ENCODE results near the gene LGMN.

The LGMN gene

DNA sequence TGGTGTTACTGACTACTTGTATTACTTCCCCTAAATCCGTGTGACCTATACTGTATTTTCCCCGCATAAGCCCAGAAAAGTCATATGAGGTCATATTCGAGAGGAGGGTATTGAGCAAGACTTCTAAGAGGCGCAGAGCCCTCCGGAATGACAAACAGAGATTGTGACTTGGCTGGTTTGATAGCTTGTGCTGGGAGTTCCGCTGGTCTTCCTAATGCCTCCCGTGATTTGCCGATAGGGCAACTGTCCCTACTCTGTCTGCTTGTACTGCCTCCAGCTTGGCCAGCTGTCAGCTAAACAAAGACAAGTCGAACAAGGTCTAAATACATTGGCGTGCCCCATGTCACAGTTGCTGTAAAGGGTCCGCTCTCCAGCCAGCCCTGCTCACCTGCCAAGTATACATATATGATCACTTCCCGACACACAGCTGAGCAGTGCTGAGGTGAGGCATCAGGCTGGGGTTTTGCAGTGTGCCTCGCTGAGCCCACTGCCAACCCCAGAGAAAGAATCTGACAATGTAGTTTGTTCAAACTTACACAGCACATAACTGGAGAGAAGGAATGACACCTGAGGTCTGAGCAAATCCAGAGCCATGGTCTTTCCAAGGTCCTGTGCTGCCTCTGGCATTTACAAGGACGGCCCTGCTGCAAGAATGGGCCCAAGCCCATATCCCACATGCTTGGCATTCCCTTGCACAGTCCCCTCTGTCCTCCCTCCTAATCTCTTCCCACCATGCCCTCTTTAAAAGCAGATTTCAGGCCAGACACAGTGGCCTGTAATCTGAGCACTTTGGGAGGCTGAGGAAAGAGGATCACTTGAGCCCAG, 23.7 kb downstream of the LGMN start:
- no peak for TF ChIP-seq SIN3A (IDR thresholded peaks at IDR 0.05; ENCODE audit: borderline replicate concordance, insufficient read depth, low read length)
- TF ChIP-seq, protein P1, sequence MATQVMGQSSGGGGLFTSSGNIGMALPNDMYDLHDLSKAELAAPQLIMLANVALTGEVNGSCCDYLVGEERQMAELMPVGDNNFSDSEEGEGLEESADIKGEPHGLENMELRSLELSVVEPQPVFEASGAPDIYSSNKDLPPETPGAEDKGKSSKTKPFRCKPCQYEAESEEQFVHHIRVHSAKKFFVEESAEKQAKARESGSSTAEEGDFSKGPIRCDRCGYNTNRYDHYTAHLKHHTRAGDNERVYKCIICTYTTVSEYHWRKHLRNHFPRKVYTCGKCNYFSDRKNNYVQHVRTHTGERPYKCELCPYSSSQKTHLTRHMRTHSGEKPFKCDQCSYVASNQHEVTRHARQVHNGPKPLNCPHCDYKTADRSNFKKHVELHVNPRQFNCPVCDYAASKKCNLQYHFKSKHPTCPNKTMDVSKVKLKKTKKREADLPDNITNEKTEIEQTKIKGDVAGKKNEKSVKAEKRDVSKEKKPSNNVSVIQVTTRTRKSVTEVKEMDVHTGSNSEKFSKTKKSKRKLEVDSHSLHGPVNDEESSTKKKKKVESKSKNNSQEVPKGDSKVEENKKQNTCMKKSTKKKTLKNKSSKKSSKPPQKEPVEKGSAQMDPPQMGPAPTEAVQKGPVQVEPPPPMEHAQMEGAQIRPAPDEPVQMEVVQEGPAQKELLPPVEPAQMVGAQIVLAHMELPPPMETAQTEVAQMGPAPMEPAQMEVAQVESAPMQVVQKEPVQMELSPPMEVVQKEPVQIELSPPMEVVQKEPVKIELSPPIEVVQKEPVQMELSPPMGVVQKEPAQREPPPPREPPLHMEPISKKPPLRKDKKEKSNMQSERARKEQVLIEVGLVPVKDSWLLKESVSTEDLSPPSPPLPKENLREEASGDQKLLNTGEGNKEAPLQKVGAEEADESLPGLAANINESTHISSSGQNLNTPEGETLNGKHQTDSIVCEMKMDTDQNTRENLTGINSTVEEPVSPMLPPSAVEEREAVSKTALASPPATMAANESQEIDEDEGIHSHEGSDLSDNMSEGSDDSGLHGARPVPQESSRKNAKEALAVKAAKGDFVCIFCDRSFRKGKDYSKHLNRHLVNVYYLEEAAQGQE (IDR thresholded peaks at IDR 0.05; ENCODE audit: insufficient read depth in 1 of 2, low read depth in 2 of 2, low read length in 2 of 2) = no peak
- TF ChIP-seq TAF1 (IDR thresholded peaks at IDR 0.05; ENCODE audit: borderline replicate concordance, insufficient read depth, low read length) = no peak
- TF ChIP-seq FOXP2 (optimal IDR thresholded peaks at IDR 0.05; ENCODE audit: borderline replicate concordance, extremely low read depth, extremely low read length, insufficient read depth) = no peak
- TF ChIP-seq POLR2AphosphoS5 (IDR thresholded peaks at IDR 0.05; ENCODE audit: low read depth, low read length) = no peak

DNA sequence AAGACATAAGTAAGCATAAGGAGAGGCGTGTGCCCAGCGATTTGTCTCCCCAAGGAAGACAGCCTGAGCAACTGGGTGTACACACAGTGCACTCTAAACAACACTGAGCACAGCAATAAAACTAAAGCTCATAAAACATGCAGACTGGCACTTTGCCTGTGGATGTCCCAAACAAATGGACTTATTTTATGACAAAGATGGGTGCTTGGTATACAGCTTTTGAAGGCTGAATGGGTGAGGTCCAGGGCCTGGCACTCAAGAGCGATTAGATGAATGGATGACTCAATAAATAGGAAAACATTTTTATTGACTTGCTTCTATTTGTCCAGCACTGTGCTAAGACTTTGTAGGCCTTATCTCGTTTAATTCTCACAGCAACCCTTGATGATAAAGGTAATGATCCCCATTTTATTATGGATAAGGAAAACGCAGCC, 28.5 kb downstream of the LGMN start:
- TF ChIP-seq SIN3A (IDR thresholded peaks at IDR 0.05; ENCODE audit: borderline replicate concordance, insufficient read depth, low read length) (no peak), FOXP2 (optimal IDR thresholded peaks at IDR 0.05; ENCODE audit: borderline replicate concordance, extremely low read depth, extremely low read length, insufficient read depth) (no peak), TAF1 (IDR thresholded peaks at IDR 0.05; ENCODE audit: borderline replicate concordance, insufficient read depth, low read length) (no peak), POLR2AphosphoS5 (IDR thresholded peaks at IDR 0.05; ENCODE audit: low read depth, low read length) (no peak)
- TF ChIP-seq, protein P1 (IDR thresholded peaks at IDR 0.05; ENCODE audit: insufficient read depth in 1 of 2, low read depth in 2 of 2, low read length in 2 of 2) = no peak

DNA sequence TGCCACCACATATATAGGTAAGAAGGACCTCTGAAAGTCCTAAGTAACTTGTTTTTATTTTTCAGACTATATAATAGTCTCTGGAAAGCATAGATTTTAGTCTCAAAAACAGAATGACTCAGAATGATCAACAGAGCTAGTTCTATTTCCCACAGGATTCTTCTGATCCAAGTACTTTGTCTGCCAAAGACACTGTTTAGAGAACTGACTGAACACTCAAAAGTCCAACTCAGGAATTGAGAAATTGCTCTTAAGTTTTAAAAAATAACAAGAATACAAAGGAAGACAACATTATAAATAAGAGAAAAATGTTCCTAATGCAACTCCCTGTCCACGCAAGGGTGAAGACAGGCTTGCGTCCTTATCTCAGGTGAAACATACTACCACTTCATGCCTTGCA, 29.0 kb downstream of the LGMN start:
- no peak for TF ChIP-seq POLR2AphosphoS5 (IDR thresholded peaks at IDR 0.05; ENCODE audit: low read depth, low read length)
- no peak for TF ChIP-seq FOXP2 (optimal IDR thresholded peaks at IDR 0.05; ENCODE audit: borderline replicate concordance, extremely low read depth, extremely low read length, insufficient read depth)
- no peak for TF ChIP-seq TAF1 (IDR thresholded peaks at IDR 0.05; ENCODE audit: borderline replicate concordance, insufficient read depth, low read length)
- no peak for TF ChIP-seq SIN3A (IDR thresholded peaks at IDR 0.05; ENCODE audit: borderline replicate concordance, insufficient read depth, low read length)
- TF ChIP-seq, protein P1 (IDR thresholded peaks at IDR 0.05; ENCODE audit: insufficient read depth in 1 of 2, low read depth in 2 of 2, low read length in 2 of 2) = no peak

DNA sequence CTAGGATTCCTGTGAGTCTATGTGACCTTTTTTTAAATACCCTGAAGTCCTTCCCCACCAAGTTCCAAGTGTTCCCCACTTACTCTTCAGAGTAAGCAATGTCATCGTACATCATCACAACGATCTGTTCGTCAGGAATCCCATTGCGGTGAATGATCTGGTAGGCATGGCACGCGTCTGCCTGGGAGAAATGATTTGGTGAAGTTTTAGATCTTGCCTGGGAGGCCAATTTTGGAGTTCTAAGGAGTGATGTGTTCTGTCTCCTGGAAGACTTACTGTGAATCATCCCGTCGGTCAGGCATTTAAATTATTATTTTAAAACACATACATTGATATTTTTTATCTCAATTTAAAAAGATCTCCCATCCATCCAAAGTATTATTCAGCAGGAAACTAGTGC, 29.8 kb downstream of the LGMN start:
- no peak for TF ChIP-seq POLR2AphosphoS5 (IDR thresholded peaks at IDR 0.05; ENCODE audit: low read depth, low read length)
- TF ChIP-seq, protein P1 (IDR thresholded peaks at IDR 0.05; ENCODE audit: insufficient read depth in 1 of 2, low read depth in 2 of 2, low read length in 2 of 2) = no peak
- TF ChIP-seq SIN3A (IDR thresholded peaks at IDR 0.05; ENCODE audit: borderline replicate concordance, insufficient read depth, low read length) = no peak
- no peak for TF ChIP-seq FOXP2 (optimal IDR thresholded peaks at IDR 0.05; ENCODE audit: borderline replicate concordance, extremely low read depth, extremely low read length, insufficient read depth)
- TF ChIP-seq TAF1 (IDR thresholded peaks at IDR 0.05; ENCODE audit: borderline replicate concordance, insufficient read depth, low read length) = no peak

Data from PFSK-1 (cell line).